Pancreas (tissue), 10 donors: ENCODE measurements around the gene HSDL1. TPM values are rescaled to one million over a fixed set of nuclear protein-coding genes. Genes with fewer than 3 reads are reported as not detected.
"Not testable (repeated sequence)": the region's sequence is repeated elsewhere in the genome, so short reads cannot be mapped to it uniquely, and the experiment has no call there.

ENCODE experiments used
- ATAC-seq, 4 donors: fragments of 200-7000 bp; cut with Tn5 transposase; one replicate each; pipeline versions ENCODE4 v1.8.0 to v1.9.1; 2020; ENCODE audit warnings: mild to moderate bottlenecking in 4 of 4, moderate library complexity in 4 of 4
- DNase-seq, 6 donors: peaks; one replicate each; pipeline ENCODE4 v3.0.0-alpha.2; 2020
- FAIRE-seq: peaks from 2 replicates; lab custom pipeline; 2012; peaks lifted over from hg19 to GRCh38; lab: Jason Lieb, UNC
- H3K27ac ChIP-seq, 4 donors: fragments of 200-600 bp; sonication (generic); 1 replicate in 3 of 4; 2 replicates in 1 of 4; pipeline versions ENCODE4 v1.5.0 to v1.8.0; 2020
- H3K27me3 ChIP-seq, 4 donors: fragments of 200-600 bp; one replicate each; pipeline ENCODE4 v1.8.0; 2021
- H3K36me3 ChIP-seq, 3 donors: fragments of 200-600 bp; sonication (generic) in 1 of 3; one replicate each; pipeline versions ENCODE4 v1.5.0 to v1.8.0; 2020 to 2021
- H3K4me1 ChIP-seq, 3 donors: fragments of 200-600 bp; one replicate each; pipeline ENCODE4 v1.8.0; 2021
- H3K4me3 ChIP-seq, 4 donors: fragments of 200-600 bp; sonication (generic) in 2 of 4; one replicate each; pipeline versions ENCODE4 v1.5.0 to v1.8.0; 2020 to 2021
- H3K9me3 ChIP-seq, 4 donors: fragments of 200-600 bp; one replicate each; pipeline ENCODE4 v1.8.0; 2021
- CTCF ChIP-seq, 4 donors: fragments of 200-600 bp; sonication (generic) in 3 of 4; IDR thresholded peaks; one replicate each; pipeline versions ENCODE4 v1.5.0 to v1.8.0; 2021; ENCODE audit warnings: antibody characterized with exemption in 4 of 4
- WGBS, 2 donors: extraction: QIAGEN DNeasy Blood & Tissue Kit; methylation state at CpG; one replicate each; pipeline ENCODE4 v1.1.7; 2013; 5-methylcytosine and 5-hydroxymethylcytosine counted together
- intact Hi-C, 3 donors: fragments of 100-400 bp; cut with DNase I; formaldehyde crosslinking; loops; one replicate each; pipeline versions ENCODE4 v1.11.1 to v1.14.2; 2022
- polyA plus RNA-seq, 2 donors: library from polyadenylated mRNA; stranded (reverse); fragments of 200-250 nt; gene quantifications; one replicate each; pipeline ENCODE4 v1.2.3, GENCODE V29; 2013
- total RNA-seq, 6 donors: library from RNA; stranded (reverse); fragmentation: NEBNext Ultra II Directional in 4 of 6; extraction: Animal tissue kit (Norgen Biotek cat#: 25700) in 4 of 6; gene quantifications; one replicate each; pipeline versions ENCODE4 v1.2.1 to v1.2.4, GENCODE V29; 2021 to 2023
- donor health status: healthy with polysubstance abuse.
- donor health status: DM: no; HTN: no; CAD: no; lungs with moderate emphysema.
- donor health status: DM: no; HTN: no; CAD: no.
- donor health status: control.
- donor health status: control.
- donor health status: Bipolar disorder and iron deficiency.
- donor health status: DM: yes; HTN: yes; CAD: no.
- donor health status: DM: no; HTN: no; CAD: no.
- donor health status: DM: no; HTN: no; CAD: no.
- donor health status: DM: yes; HTN: yes; CAD: no.

HSDL1 gene
- total and polyA plus RNA-seq, 8 donors = 4.2 to 14.5 (median 7.1) TPM

GRCh38 chr16:84131117-84131516, 13.9 kb downstream of the HSDL1 start:
- no peaks in the 10 kb centered on the region for H3K4me1 ChIP-seq
- H3K27ac ChIP-seq = no peak overlapping the region
- FAIRE-seq (no peak), DNase-seq (no peak), ATAC-seq (peak in 2 of 4 donors; percentile 46 to 62)
- H3K36me3 ChIP-seq = peaks cover 0 to 8% (median 0%) of the 10 kb centered on the region in 3 donors
- 76 to 80% methylated on average over 5 of the region's 5 CpGs for WGBS, 2 donors
- intact Hi-C loops = no loop called here
- H3K9me3 ChIP-seq = no peaks in the 10 kb centered on the region
- H3K4me3 ChIP-seq = no peak overlapping the region
- no peaks in the 10 kb centered on the region for H3K27me3 ChIP-seq
- no peak for TF ChIP-seq CTCF (IDR thresholded peaks at IDR 0.05)

GRCh38 chr16:84124257-84125073, 20.5 kb downstream of the HSDL1 start:
- Histone ChIP-seq H3K36me3 (peaks cover 0 to 8% (median 0%) of the 10 kb centered on the region in 3 donors), H3K27me3 (no peaks in the 10 kb centered on the region), H3K4me1 (no peaks in the 10 kb centered on the region), H3K4me3 (no peak overlapping the region), H3K27ac (no peak overlapping the region), H3K9me3 (no peaks in the 10 kb centered on the region)
- no peak for TF ChIP-seq CTCF (IDR thresholded peaks at IDR 0.05)
- ATAC-seq (no peak), DNase-seq (no peak), FAIRE-seq (no peak)
- intact Hi-C loops = no loop called here
- WGBS, 2 donors = 85 to 89% methylated on average over 7 of the region's 7 CpGs

GRCh38 chr16:84121007-84121406, 24.0 kb downstream of the HSDL1 start:
- intact Hi-C loops = no loop called here
- FAIRE-seq (no peak), ATAC-seq (no peak), DNase-seq (no peak)
- Histone ChIP-seq H3K4me1 (peaks cover 0 to 6% (median 0%) of the 10 kb centered on the region in 3 donors), H3K36me3 (peaks cover 0 to 6% (median 0%) of the 10 kb centered on the region in 3 donors), H3K9me3 (no peaks in the 10 kb centered on the region), H3K27ac (no peak overlapping the region), H3K4me3 (no peak overlapping the region), H3K27me3 (no peaks in the 10 kb centered on the region)
- 79 to 87% methylated on average over 10 of the region's 10 CpGs for WGBS, 2 donors
- no peak for TF ChIP-seq CTCF (IDR thresholded peaks at IDR 0.05)

GRCh38 chr16:84120023-84120422, 25.0 kb downstream of the HSDL1 start:
- H3K27ac ChIP-seq = no peak overlapping the region
- peaks cover 0 to 6% (median 0%) of the 10 kb centered on the region in 3 donors for H3K36me3 ChIP-seq
- no peak overlapping the region for H3K4me3 ChIP-seq
- FAIRE-seq (no peak), ATAC-seq (no peak), DNase-seq (no peak)
- peaks cover 0 to 13% (median 6%) of the 10 kb centered on the region in 3 donors for H3K4me1 ChIP-seq
- TF ChIP-seq CTCF (IDR thresholded peaks at IDR 0.05) = no peak
- 65 to 66% methylated on average over 5 of the region's 5 CpGs for WGBS, 2 donors
- intact Hi-C loops = no loop called here
- H3K27me3 ChIP-seq = no peaks in the 10 kb centered on the region
- no peaks in the 10 kb centered on the region for H3K9me3 ChIP-seq

GRCh38 chr16:84119368-84119767, 25.6 kb downstream of the HSDL1 start:
- TF ChIP-seq CTCF (IDR thresholded peaks at IDR 0.05) = no peak
- H3K36me3 ChIP-seq = peaks cover 0 to 6% (median 0%) of the 10 kb centered on the region in 3 donors
- no peak for FAIRE-seq
- no peak overlapping the region for H3K4me3 ChIP-seq
- no peaks in the 10 kb centered on the region for H3K9me3 ChIP-seq
- 75 to 81% methylated on average over 13 of the region's 13 CpGs for WGBS, 2 donors
- ATAC-seq = no peak
- peaks cover 0 to 14% (median 6%) of the 10 kb centered on the region in 3 donors for H3K4me1 ChIP-seq
- H3K27me3 ChIP-seq = no peaks in the 10 kb centered on the region
- intact Hi-C loops = no loop called here
- no peak for DNase-seq
- no peak overlapping the region for H3K27ac ChIP-seq

- WGBS, 2 donors = 81 to 95% methylated on average over 5 of the region's 5 CpGs
- DNase-seq, H3K27me3 ChIP-seq, H3K9me3 ChIP-seq, H3K27ac ChIP-seq, H3K36me3 ChIP-seq, intact Hi-C loops, ATAC-seq, FAIRE-seq, H3K4me3 ChIP-seq: not testable (repeated sequence)
- peaks cover 0 to 14% (median 6%) of the 10 kb centered on the region in 3 donors for H3K4me1 ChIP-seq
Measured at GRCh38 chr16:84118315-84118714, 26.7 kb downstream of the HSDL1 start.
